ENCODE measurements around the gene HTR4. TPM values are rescaled to one million over a fixed set of nuclear protein-coding genes. Genes with fewer than 3 reads are reported as not detected.
"Not testable (repeated sequence)": the region's sequence is repeated elsewhere in the genome, so short reads cannot be mapped to it uniquely, and the experiment has no call there.

Gene HTR4
- total RNA-seq, 2 donors from 2014 or later, result 7.5 to 8.9 TPM

DNA sequence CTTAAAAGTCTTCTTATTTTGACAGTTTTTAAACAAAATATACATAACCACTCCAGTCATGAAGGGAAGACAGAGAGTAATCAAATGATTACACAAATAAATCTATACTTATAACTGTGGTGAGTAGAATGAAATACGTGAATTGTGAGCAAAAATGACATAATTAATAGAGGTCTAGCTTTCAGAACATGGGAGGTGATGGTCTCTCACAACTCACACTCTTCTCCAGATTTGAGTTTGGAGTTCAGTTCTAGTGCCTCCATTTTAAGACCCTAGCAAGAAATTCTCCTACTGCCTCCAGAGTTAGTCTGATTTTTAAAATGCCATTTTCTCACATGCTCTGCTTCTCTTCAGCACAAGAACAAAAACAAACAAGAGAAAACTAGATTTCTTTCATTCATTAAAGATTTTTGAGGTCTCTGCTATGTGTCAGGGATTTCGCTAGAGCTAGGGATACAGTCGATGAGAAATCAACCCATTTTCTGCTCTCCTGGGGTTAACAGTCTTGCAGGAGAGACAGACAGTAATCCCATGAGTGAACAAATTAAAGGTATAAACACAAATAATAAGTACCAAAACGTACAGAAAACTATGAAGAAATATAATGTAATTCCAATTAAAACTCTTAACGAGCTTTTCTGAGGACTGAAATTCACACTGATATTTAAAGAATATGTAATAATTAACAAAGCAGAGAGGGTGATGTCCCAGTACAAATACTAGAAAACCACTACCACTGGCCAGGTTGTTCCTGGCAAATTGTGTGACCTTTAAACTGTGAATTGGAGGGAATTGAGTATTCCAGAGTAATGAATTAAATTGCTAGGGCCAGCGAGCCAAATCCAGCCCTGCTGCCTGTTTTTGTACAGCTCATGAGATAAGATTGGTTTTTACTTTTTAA is 27.1 kb upstream of the HTR4 start:
- DNase-seq, result no peak
- TF ChIP-seq, protein P1, sequence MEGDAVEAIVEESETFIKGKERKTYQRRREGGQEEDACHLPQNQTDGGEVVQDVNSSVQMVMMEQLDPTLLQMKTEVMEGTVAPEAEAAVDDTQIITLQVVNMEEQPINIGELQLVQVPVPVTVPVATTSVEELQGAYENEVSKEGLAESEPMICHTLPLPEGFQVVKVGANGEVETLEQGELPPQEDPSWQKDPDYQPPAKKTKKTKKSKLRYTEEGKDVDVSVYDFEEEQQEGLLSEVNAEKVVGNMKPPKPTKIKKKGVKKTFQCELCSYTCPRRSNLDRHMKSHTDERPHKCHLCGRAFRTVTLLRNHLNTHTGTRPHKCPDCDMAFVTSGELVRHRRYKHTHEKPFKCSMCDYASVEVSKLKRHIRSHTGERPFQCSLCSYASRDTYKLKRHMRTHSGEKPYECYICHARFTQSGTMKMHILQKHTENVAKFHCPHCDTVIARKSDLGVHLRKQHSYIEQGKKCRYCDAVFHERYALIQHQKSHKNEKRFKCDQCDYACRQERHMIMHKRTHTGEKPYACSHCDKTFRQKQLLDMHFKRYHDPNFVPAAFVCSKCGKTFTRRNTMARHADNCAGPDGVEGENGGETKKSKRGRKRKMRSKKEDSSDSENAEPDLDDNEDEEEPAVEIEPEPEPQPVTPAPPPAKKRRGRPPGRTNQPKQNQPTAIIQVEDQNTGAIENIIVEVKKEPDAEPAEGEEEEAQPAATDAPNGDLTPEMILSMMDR (IDR thresholded peaks at IDR 0.05), result no peak
- Histone ChIP-seq H3K9ac (ENCODE audit: low read depth in 2 of 2, low read length in 2 of 2) (no peak overlapping the region), H3K4me3 (no peak overlapping the region), H3K27ac (peak overlapping the region; percentile 41), H3K27me3 (no peaks in the 10 kb centered on the region), H3K9me3 (no peaks in the 10 kb centered on the region), H3K36me3 (no peaks in the 10 kb centered on the region), H3K4me1 (peaks cover 8% of the 10 kb centered on the region)
- intact Hi-C loops (cut with DNase I), result no loop called here

DNA sequence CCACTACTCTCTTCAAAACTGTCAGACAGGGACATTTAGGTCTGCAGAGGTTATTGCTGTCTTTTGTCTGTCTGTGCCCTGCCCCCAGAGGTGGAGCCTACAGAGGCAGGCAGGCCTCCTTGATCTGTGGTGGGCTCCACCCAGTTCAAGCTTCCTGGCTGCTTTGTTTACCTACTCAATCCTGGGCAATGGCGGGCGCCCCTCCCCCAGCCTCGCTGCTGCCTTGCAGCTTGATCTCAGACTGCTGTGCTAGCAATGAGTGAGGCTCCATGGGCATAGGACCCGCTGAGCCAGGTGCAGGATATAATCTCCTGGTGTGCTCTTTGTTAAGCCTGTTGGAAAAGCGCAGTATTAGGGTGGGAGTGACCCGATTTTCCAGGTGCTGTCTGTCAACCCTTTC is 19.4 kb upstream of the HTR4 start:
- H3K36me3 ChIP-seq; H3K4me3 ChIP-seq; H3K4me1 ChIP-seq; intact Hi-C loops (cut with DNase I); H3K9me3 ChIP-seq; H3K27me3 ChIP-seq; H3K9ac ChIP-seq (ENCODE audit: low read depth in 2 of 2, low read length in 2 of 2); DNase-seq; H3K27ac ChIP-seq: not testable (repeated sequence)

DNA sequence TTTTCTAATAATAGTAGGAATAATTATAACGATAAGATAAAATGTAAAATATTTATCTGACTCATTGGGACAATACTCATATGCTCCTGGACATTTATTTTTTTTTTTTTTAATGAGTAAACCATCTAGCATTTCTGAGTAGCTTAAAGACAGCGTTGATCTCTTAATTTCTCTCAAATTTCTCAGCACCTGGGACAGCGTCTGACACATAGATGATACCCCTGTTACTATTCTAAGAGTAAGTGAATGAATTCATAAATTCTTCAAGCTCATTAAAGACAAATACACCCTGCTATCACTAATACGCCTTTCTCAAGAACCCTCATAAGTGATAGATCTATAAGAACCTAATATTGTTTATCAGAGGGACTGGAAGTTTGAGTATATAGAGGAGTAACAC is 12.0 kb upstream of the HTR4 start:
- H3K27ac ChIP-seq, result no peak overlapping the region
- intact Hi-C loops (cut with DNase I), result no loop called here
- TF ChIP-seq, protein P1 (IDR thresholded peaks at IDR 0.05), result no peak

GRCh38 chr5:148665431-148665830 is 11.1 kb upstream of the HTR4 start:
- Histone ChIP-seq H3K4me3 (no peak overlapping the region), H3K4me1 (no peaks in the 10 kb centered on the region), H3K9me3 (no peaks in the 10 kb centered on the region), H3K27ac (no peak overlapping the region), H3K27me3 (no peaks in the 10 kb centered on the region), H3K36me3 (no peaks in the 10 kb centered on the region), H3K9ac (ENCODE audit: low read depth in 2 of 2, low read length in 2 of 2) (no peak overlapping the region)
- intact Hi-C loops (cut with DNase I), result no loop called here
- TF ChIP-seq, protein P1 (IDR thresholded peaks at IDR 0.05), result no peak
- no peak for DNase-seq

More for the DNA sequence above, 12.0 kb upstream of the HTR4 start:
- Histone ChIP-seq H3K27me3 (no peaks in the 10 kb centered on the region), H3K9ac (ENCODE audit: low read depth in 2 of 2, low read length in 2 of 2) (no peak overlapping the region), H3K9me3 (no peaks in the 10 kb centered on the region), H3K36me3 (no peaks in the 10 kb centered on the region), H3K4me1 (no peaks in the 10 kb centered on the region), H3K4me3 (no peak overlapping the region)
- no peak for DNase-seq

GRCh38 chr5:148663509-148663908 is 9.2 kb upstream of the HTR4 start:
- TF ChIP-seq, protein P1 (IDR thresholded peaks at IDR 0.05), result no peak
- Histone ChIP-seq H3K27me3 (no peaks in the 10 kb centered on the region), H3K9ac (ENCODE audit: low read depth in 2 of 2, low read length in 2 of 2) (no peak overlapping the region), H3K36me3 (no peaks in the 10 kb centered on the region), H3K9me3 (no peaks in the 10 kb centered on the region), H3K27ac (no peak overlapping the region), H3K4me3 (no peak overlapping the region), H3K4me1 (no peaks in the 10 kb centered on the region)
- intact Hi-C loops (cut with DNase I), result no loop called here
- DNase-seq, result no peak

- intact Hi-C loops (cut with DNase I), result no loop called here
- Histone ChIP-seq H3K9ac (ENCODE audit: low read depth in 2 of 2, low read length in 2 of 2) (no peak overlapping the region), H3K4me3 (no peak overlapping the region), H3K27me3 (no peaks in the 10 kb centered on the region), H3K36me3 (no peaks in the 10 kb centered on the region), H3K27ac (peak overlapping the region; percentile 7), H3K4me1 (no peaks in the 10 kb centered on the region), H3K9me3 (no peaks in the 10 kb centered on the region)
- TF ChIP-seq, protein P1 (IDR thresholded peaks at IDR 0.05), result no peak
- no peak for DNase-seq
Observed at GRCh38 chr5:148660346-148660660, 6.0 kb upstream of the HTR4 start.
